ENCODE data around the gene APOL1. TPM values are rescaled to one million over a fixed set of nuclear protein-coding genes. Genes with fewer than 3 reads are reported as not detected.

Gene APOL1
- total and polyA plus RNA-seq, 2 of the 4 experiments (the other 2 are of a cell fraction), result 0.36 to 0.77 TPM

GRCh38 chr22:36247955-36248354, 5.0 kb upstream of the APOL1 start:
- Histone ChIP-seq H3K9ac (ENCODE audit: low read depth, low read length) (no peak overlapping the region), H3K4ac (ENCODE audit: low read depth, low read length) (no peak overlapping the region)

More at GRCh38 chr22:36247955-36248354, 5.0 kb upstream of the APOL1 start:
- WGBS, 2 experiments (ENCODE audit: extremely low coverage in 2 of 2, insufficient read length in 1 of 2), result no CpG with 5 or more reads among the region's 5 CpGs
- in situ Hi-C loops (cut with MboI; ENCODE audit: low sequenced_read_pairs) (no loop called here), intact Hi-C loops (cut with micrococcal nuclease) (no loop called here), dilution Hi-C loops (cut with HindIII; ENCODE audit: low sequenced_read_pairs, unreplicated experiment) (no loop called here)
- no peak overlapping the region for H2AFZ ChIP-seq (replicated peaks; ENCODE audit: low read length, poor library complexity)
- H4K20me1 ChIP-seq (ENCODE audit: insufficient read depth, low read length), result no peaks in the 10 kb centered on the region
- DNase-seq (no peak), ATAC-seq (ENCODE audit: low read depth) (no peak)
- ChIA-PET CTCF (no interaction called here), POLR2A (ENCODE audit: unreplicated experiment) (no interaction called here)
- no peak overlapping the region for H2BK20ac ChIP-seq (ENCODE audit: low read depth, low read length)
- no peaks in the 10 kb centered on the region for H3K9me1 ChIP-seq (ENCODE audit: insufficient read depth, low read length)
- no peak overlapping the region for H2BK15ac ChIP-seq (ENCODE audit: low read depth, low read length)
- H3K27me3 ChIP-seq (ENCODE audit: control insufficient read depth, insufficient read depth, low read length), result no peaks in the 10 kb centered on the region
- H4K8ac ChIP-seq (ENCODE audit: low read depth in 2 of 2, low read length in 2 of 2), result no peak overlapping the region
- H3K14ac ChIP-seq (replicated peaks; ENCODE audit: low read depth, low read length), result no peak overlapping the region
- no peak overlapping the region for H4K91ac ChIP-seq (ENCODE audit: insufficient read depth, low read depth, low read length)
- H3K18ac ChIP-seq (ENCODE audit: low read depth, low read length), result no peak overlapping the region
- H3K27ac ChIP-seq (ENCODE audit: insufficient read depth, low read length), result no peak overlapping the region
- H3K4me3 ChIP-seq (ENCODE audit: insufficient read depth, low read depth, low read length), result no peak overlapping the region
- H2BK5ac ChIP-seq (ENCODE audit: low read depth, low read length, poor library complexity, severe bottlenecking), result no peak overlapping the region
- H3K79me1 ChIP-seq (ENCODE audit: low read depth in 1 of 2, low read length in 2 of 2), result no peaks in the 10 kb centered on the region
- H3K36me3 ChIP-seq (ENCODE audit: control insufficient read depth, insufficient read depth, low read length), result no peaks in the 10 kb centered on the region
- no peak overlapping the region for H3K56ac ChIP-seq (ENCODE audit: extremely low read depth, insufficient read depth, low read length)
- no peak overlapping the region for H3K4me2 ChIP-seq (ENCODE audit: low read depth, low read length)
- no peak overlapping the region for H4K5ac ChIP-seq (ENCODE audit: low read depth, low read length)
- no peak overlapping the region for H2AK9ac ChIP-seq (replicated peaks; ENCODE audit: low read depth, low read length, poor library complexity)
- BruUV-seq (replicated peaks), result no TSS peak
- H3K4me1 ChIP-seq (ENCODE audit: control insufficient read depth, insufficient read depth, low read length), result no peaks in the 10 kb centered on the region; the same call in 1 of the 2 replicates
- TF ChIP-seq MAZ (IDR thresholded peaks at IDR 0.05; ENCODE audit: borderline replicate concordance, low read depth, low read length), result no peak
- TF ChIP-seq MAFK (IDR thresholded peaks at IDR 0.05; ENCODE audit: low read depth, low read length), result no peak
- no peak for TF ChIP-seq CEBPB (IDR thresholded peaks at IDR 0.05; ENCODE audit: low read depth, low read length)
- no peak for TF ChIP-seq CHD1 (IDR thresholded peaks at IDR 0.05; ENCODE audit: low read depth, low read length)
- no peak for TF ChIP-seq USF2 (IDR thresholded peaks at IDR 0.05; ENCODE audit: low read depth, low read length)
- TF ChIP-seq BHLHE40 (IDR thresholded peaks at IDR 0.05; ENCODE audit: low read depth, low read length), result no peak
- TF ChIP-seq MXI1 (IDR thresholded peaks at IDR 0.05; ENCODE audit: borderline replicate concordance, low read depth, low read length), result no peak
- no peak for TF ChIP-seq ELK1 (IDR thresholded peaks at IDR 0.05; ENCODE audit: borderline replicate concordance, low read depth, low read length)
- TF ChIP-seq NFE2L2 (IDR thresholded peaks at IDR 0.05; ENCODE audit: low read depth, low read length), result no peak
- TF ChIP-seq SMC3 (IDR thresholded peaks at IDR 0.05; ENCODE audit: low read depth, low read length), result no peak
- TF ChIP-seq RFX5 (IDR thresholded peaks at IDR 0.05; ENCODE audit: low read depth, low read length), result no peak
- no peak; the same call in 1 of the 2 replicates for TF ChIP-seq POLR2A (IDR thresholded peaks at IDR 0.05; ENCODE audit: low read depth, low read length)
- no peak for TF ChIP-seq RAD21 (IDR thresholded peaks at IDR 0.05; ENCODE audit: low read length)
- TF ChIP-seq CTCF (conservative IDR thresholded peaks at IDR 0.05; ENCODE audit: low read depth, low read length), result no peak
- no peak for TF ChIP-seq FOS (IDR thresholded peaks at IDR 0.05; ENCODE audit: low read depth, low read length)
- no peak for TF ChIP-seq RCOR1 (IDR thresholded peaks at IDR 0.05; ENCODE audit: insufficient replicate concordance, low read length)
- no peak overlapping the region for H2AK5ac ChIP-seq (ENCODE audit: low read depth, low read length)
- no peak overlapping the region for H3K23ac ChIP-seq (ENCODE audit: low read depth, low read length)
- no peaks in the 10 kb centered on the region for H3K9me3 ChIP-seq (ENCODE audit: control insufficient read depth, insufficient read depth, low read length)
- H2BK120ac ChIP-seq (ENCODE audit: low read depth, low read length), result no peak overlapping the region

Measured in IMR-90 (cell line).